Lung (tissue), 13 donors: ENCODE results near the gene CSNK1G2. TPM values are rescaled to one million over a fixed set of nuclear protein-coding genes. Genes with fewer than 3 reads are reported as not detected.

ENCODE experiments used
- ATAC-seq: fragments of 200-7000 bp; cut with Tn5 transposase; one replicate; pipeline ENCODE4 v1.9.1; 2020; ENCODE audit warnings: moderate number of reproducible peaks; ENCODE audit not compliant: insufficient read depth, low FRiP score
- DNase-seq, 3 donors: peaks; one replicate each; pipeline ENCODE4 v3.0.0-alpha.2; 2013 to 2017
- H3K27ac ChIP-seq, 2 donors: one replicate each; pipeline ENCODE4 v1.5.1; 2013; ENCODE audit warnings: mild to moderate bottlenecking in 2 of 2, moderate library complexity in 2 of 2, control low read depth in 1 of 2, inconsistent platforms in 1 of 2, low read depth in 1 of 2, low read length in 1 of 2
- H3K27me3 ChIP-seq, 3 donors: one replicate each; pipeline ENCODE4 v1.5.1; 2013; ENCODE audit warnings: low read length in 2 of 3; ENCODE audit not compliant: control insufficient read depth in 3 of 3, insufficient read depth in 3 of 3
- H3K36me3 ChIP-seq, 4 donors: one replicate each; pipeline ENCODE4 v1.5.1; 2013; ENCODE audit warnings: low read length in 4 of 4, mild to moderate bottlenecking in 1 of 4, moderate library complexity in 1 of 4; ENCODE audit not compliant: control insufficient read depth in 4 of 4, insufficient read depth in 4 of 4
- H3K4me1 ChIP-seq, 5 donors: one replicate each; pipeline ENCODE4 v1.5.1; 2013; ENCODE audit warnings: low read length in 5 of 5, mild to moderate bottlenecking in 2 of 5, moderate library complexity in 1 of 5; ENCODE audit not compliant: control insufficient read depth in 5 of 5, insufficient read depth in 5 of 5
- H3K4me3 ChIP-seq: one replicate; pipeline ENCODE4 v1.5.1; 2013; ENCODE audit warnings: mild to moderate bottlenecking, control low read depth, moderate library complexity
- H3K9ac ChIP-seq, 2 donors: one replicate each; pipeline ENCODE4 v1.5.1; 2013; ENCODE audit warnings: low read length in 2 of 2, control low read depth in 1 of 2; ENCODE audit not compliant: insufficient read depth in 1 of 2
- H3K9me3 ChIP-seq, 4 donors: one replicate each; pipeline ENCODE4 v1.5.1; 2013; ENCODE audit warnings: low read length in 3 of 4, mild to moderate bottlenecking in 1 of 4, moderate library complexity in 1 of 4; ENCODE audit not compliant: control insufficient read depth in 4 of 4, insufficient read depth in 3 of 4
- CTCF ChIP-seq: IDR thresholded peaks from 2 replicates; pipeline ENCODE4 v1.5.1; 2012; ENCODE audit warnings: mild to moderate bottlenecking; ENCODE audit errors: control extremely low read depth, extremely low read depth
- WGBS, 2 donors: extraction: QIAGEN DNeasy Blood & Tissue Kit; methylation state at CpG; one replicate each; pipeline ENCODE4 v1.1.7; 2013; 5-methylcytosine and 5-hydroxymethylcytosine counted together
- polyA plus RNA-seq, 2 donors: library from polyadenylated mRNA; stranded (reverse); fragments of 200-250 nt; gene quantifications; one replicate each; pipeline ENCODE4 v1.2.1, GENCODE V29; 2013
- small RNA-seq: library from RNA; depleted of rRNA; stranded (forward); fragments of <200 nt; gene quantifications from one replicate; pipeline ENCODE3, GENCODE V24; 2014; ENCODE audit warnings: low replicate concordance
- total RNA-seq, 2 donors: library from RNA; depleted of rRNA in 1 of 2; stranded (reverse); fragments of >200 nt in 1 of 2; gene quantifications; one replicate each; pipeline ENCODE4 v1.2.1, GENCODE V29; 2014 to 2021
- donor health status: control.
- donor health status: control.
- donor health status: Bipolar disorder and iron deficiency.
- donor health status: healthy.
- donor health status: DM: yes; HTN: yes; CAD: no.

CSNK1G2 gene
- total and polyA plus RNA-seq, 4 donors: 50.0 to 80.2 (median 70.8) TPM

DNA sequence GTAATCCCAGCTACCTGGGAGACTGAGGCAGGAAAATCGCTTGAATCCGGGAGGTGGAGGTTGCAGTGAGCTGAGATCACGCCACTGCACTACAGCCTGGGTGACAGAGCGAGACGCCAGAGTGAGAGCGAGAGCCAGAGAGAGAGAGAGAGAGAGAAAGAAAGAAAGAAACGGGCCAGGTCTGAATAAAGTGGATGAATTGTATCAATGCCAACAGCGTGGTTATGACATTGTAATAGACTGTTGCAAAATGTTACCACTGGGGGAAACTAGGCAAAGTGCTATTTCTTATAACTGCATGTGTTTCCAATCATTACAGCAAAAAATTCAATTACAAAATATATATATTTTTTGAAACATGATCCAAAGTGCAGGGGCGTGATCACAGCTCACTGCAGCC, 86.4 kb downstream of the CSNK1G2 start:
- Histone ChIP-seq H3K27ac (no peak overlapping the region), H3K36me3 (no peaks in the 10 kb centered on the region), H3K9ac (no peak overlapping the region), H3K9me3 (peaks cover 0 to 4% (median 1%) of the 10 kb centered on the region in 4 donors), H3K4me1 (peaks cover 0 to 6% (median 5%) of the 10 kb centered on the region in 5 donors), H3K27me3 (no peaks in the 10 kb centered on the region), H3K4me3 (no peak overlapping the region)
- DNase-seq (peak in 2 of 3 donors; percentile 55 to 75), ATAC-seq (no peak)
- 47 to 53% methylated on average over 9 of the region's 9 CpGs for WGBS, 2 donors
- no peak for TF ChIP-seq CTCF

Small RNA genes within 50 kb of the gene (small RNA-seq; reads per million reads assigned to genes)
- not detected for gene AC007136.1

Other genes starting within 250 kb of the CSNK1G2 start
- not detected for gene ONECUT3, start 187.7 kb upstream of the CSNK1G2 start, total RNA-seq
- gene ONECUT3, start 187.7 kb upstream of the CSNK1G2 start, polyA plus RNA-seq: not detected
- 1 to 10 TPM; 2.2 to 2.4 TPM for gene ATP8B3, start 128.9 kb upstream of the CSNK1G2 start, total RNA-seq
- 1 to 10 TPM in 1 of 2 donors, under 1 TPM in 1; 0.69 to 1.3 TPM for gene ATP8B3, start 128.9 kb upstream of the CSNK1G2 start, polyA plus RNA-seq
- gene REXO1, start 92.7 kb upstream of the CSNK1G2 start, total RNA-seq: 10 to 100 TPM; 15.6 to 40.3 TPM
- gene REXO1, start 92.7 kb upstream of the CSNK1G2 start, polyA plus RNA-seq: 10 to 100 TPM; 22.3 to 32.0 TPM
- gene KLF16, start 77.6 kb upstream of the CSNK1G2 start, total RNA-seq: 10 to 100 TPM in 1 of 2 donors, 1 to 10 TPM in 1; 3.3 to 25.6 TPM
- 10 to 100 TPM; 13.8 to 17.8 TPM for gene KLF16, start 77.6 kb upstream of the CSNK1G2 start, polyA plus RNA-seq
- 10 to 100 TPM; 68.8 to 84.9 TPM for gene ABHD17A, start 55.7 kb upstream of the CSNK1G2 start, total RNA-seq
- gene ABHD17A, start 55.7 kb upstream of the CSNK1G2 start, polyA plus RNA-seq: 100 to 1,000 TPM in 1 of 2 donors, 10 to 100 TPM in 1; 97.0 to 110 TPM
- gene ADAT3, start 35.8 kb upstream of the CSNK1G2 start, total RNA-seq: 10 to 100 TPM in 1 of 2 donors, 1 to 10 TPM in 1; 4.0 to 11.9 TPM
- 1 to 10 TPM; 6.4 to 7.2 TPM for gene ADAT3, start 35.8 kb upstream of the CSNK1G2 start, polyA plus RNA-seq
- gene SCAMP4, start 35.8 kb upstream of the CSNK1G2 start, total RNA-seq: 10 to 100 TPM; 63.4 to 86.6 TPM
- gene SCAMP4, start 35.8 kb upstream of the CSNK1G2 start, polyA plus RNA-seq: 10 to 100 TPM; 45.7 to 49.1 TPM
- gene BTBD2, start 74.5 kb downstream of the CSNK1G2 start, total RNA-seq: 10 to 100 TPM; 49.5 to 62.3 TPM
- gene BTBD2, start 74.5 kb downstream of the CSNK1G2 start, polyA plus RNA-seq: 10 to 100 TPM; 35.5 to 40.1 TPM
- 100 to 1,000 TPM; 107 to 333 TPM for gene MKNK2, start 110.1 kb downstream of the CSNK1G2 start, total RNA-seq
- gene MKNK2, start 110.1 kb downstream of the CSNK1G2 start, polyA plus RNA-seq: 100 to 1,000 TPM; 132 to 189 TPM
- 10 to 100 TPM; 45.2 to 86.6 TPM for gene MOB3A, start 155.2 kb downstream of the CSNK1G2 start, total RNA-seq
- 10 to 100 TPM; 17.7 to 44.9 TPM for gene MOB3A, start 155.2 kb downstream of the CSNK1G2 start, polyA plus RNA-seq
- gene IZUMO4, start 155.7 kb downstream of the CSNK1G2 start, total RNA-seq: 1 to 10 TPM; 5.0 to 8.4 TPM
- 1 to 10 TPM; 6.1 to 9.8 TPM for gene IZUMO4, start 155.7 kb downstream of the CSNK1G2 start, polyA plus RNA-seq
- gene AP3D1, start 210.4 kb downstream of the CSNK1G2 start, total RNA-seq: 100 to 1,000 TPM in 1 of 2 donors, 10 to 100 TPM in 1; 69.9 to 144 TPM
- 100 to 1,000 TPM in 1 of 2 donors, 10 to 100 TPM in 1; 55.3 to 101 TPM for gene AP3D1, start 210.4 kb downstream of the CSNK1G2 start, polyA plus RNA-seq
- 10 to 100 TPM; 20.4 to 46.4 TPM for gene DOT1L, start 222.8 kb downstream of the CSNK1G2 start, total RNA-seq
- 10 to 100 TPM; 13.0 to 19.2 TPM for gene DOT1L, start 222.8 kb downstream of the CSNK1G2 start, polyA plus RNA-seq